ENCODE data around the gene TBC1D2.

Gene TBC1D2

GRCh38 chr9:98199388-98200033, 55.9 kb downstream of the TBC1D2 start:
- no peak for ATAC-seq
- Mint-ChIP-seq H3K4me3 (no peak overlapping the region), H3K27ac (no peak overlapping the region)

GRCh38 chr9:98195671-98196070, 59.8 kb downstream of the TBC1D2 start:
- Mint-ChIP-seq H3K4me1 (peaks cover 20% of the 10 kb centered on the region), H3K4me3 (no peak overlapping the region), H3K27me3 (no peaks in the 10 kb centered on the region), H3K27ac (no peak overlapping the region), H3K9me3 (no peaks in the 10 kb centered on the region)
- no peak for DNase-seq
- no peak for ATAC-seq

More at GRCh38 chr9:98199388-98200033, 55.9 kb downstream of the TBC1D2 start:
- H3K9me3 Mint-ChIP-seq, result no peaks in the 10 kb centered on the region
- peaks cover 16% of the 10 kb centered on the region for H3K4me1 Mint-ChIP-seq
- no peaks in the 10 kb centered on the region for H3K27me3 Mint-ChIP-seq
- no peak for DNase-seq

- Mint-ChIP-seq H3K27me3 (no peaks in the 10 kb centered on the region), H3K9me3 (no peaks in the 10 kb centered on the region), H3K4me3 (peak overlapping the region; percentile 83 to 87), H3K27ac (peak overlapping the region; percentile 54 to 69), H3K4me1 (peaks cover 41% of the 10 kb centered on the region)
- ATAC-seq (no peak), DNase-seq (no peak)
These were observed 62.0 kb downstream of the TBC1D2 start for GRCh38 chr9:98193336-98193944.

GRCh38 chr9:98192503-98193335, 62.7 kb downstream of the TBC1D2 start, which contains the start of gene CORO2A:
TSS of gene CORO2A (minus strand) at chr9:98192637. CDS start at chr9:98157660, 34,977 bp downstream.
- ATAC-seq (peak; percentile 80), DNase-seq (peak; percentile 74 to 78)
- Mint-ChIP-seq H3K27me3 (no peaks in the 10 kb centered on the region), H3K9me3 (no peaks in the 10 kb centered on the region), H3K4me3 (peak within 1 kb of the TSS; percentile 87 to 89), H3K4me1 (peaks cover 49% of the 10 kb centered on the region), H3K27ac (peak within 1 kb of the TSS; percentile 54 to 78)

GRCh38 chr9:98191671-98192502, 63.6 kb downstream of the TBC1D2 start:
- DNase-seq (peak; percentile 30 to 52), ATAC-seq (peak; percentile 54)
- H3K4me3 Mint-ChIP-seq, result peak overlapping the region; percentile 87 to 89
- H3K9me3 Mint-ChIP-seq, result no peaks in the 10 kb centered on the region
- no peaks in the 10 kb centered on the region for H3K27me3 Mint-ChIP-seq
- peaks cover 52% of the 10 kb centered on the region for H3K4me1 Mint-ChIP-seq
- peak overlapping the region in 1 of 2 donors; percentile 78 for H3K27ac Mint-ChIP-seq

- no peaks in the 10 kb centered on the region for H3K27me3 Mint-ChIP-seq
- H3K4me3 Mint-ChIP-seq, result peak overlapping the region; percentile 87 to 89
- H3K4me1 Mint-ChIP-seq, result peaks cover 58% of the 10 kb centered on the region
- peak overlapping the region in 1 of 2 donors; percentile 87 for H3K27ac Mint-ChIP-seq
- no peaks in the 10 kb centered on the region for H3K9me3 Mint-ChIP-seq
- DNase-seq, result no peak
- no peak for ATAC-seq
These were observed 64.3 kb downstream of the TBC1D2 start for GRCh38 chr9:98191181-98191608.

GRCh38 chr9:98190757-98191105, 64.7 kb downstream of the TBC1D2 start:
- H3K4me1 Mint-ChIP-seq, result peaks cover 63% of the 10 kb centered on the region
- no peak overlapping the region for H3K27ac Mint-ChIP-seq
- peak overlapping the region; percentile 87 to 89 for H3K4me3 Mint-ChIP-seq
- DNase-seq (no peak), ATAC-seq (no peak)
- no peaks in the 10 kb centered on the region for H3K9me3 Mint-ChIP-seq
- H3K27me3 Mint-ChIP-seq, result no peaks in the 10 kb centered on the region

- H3K27ac Mint-ChIP-seq, result peak overlapping the region in 1 of 2 donors; percentile 81
- no peaks in the 10 kb centered on the region for H3K9me3 Mint-ChIP-seq
- H3K4me1 Mint-ChIP-seq, result peaks cover 72% of the 10 kb centered on the region
- no peak overlapping the region for H3K4me3 Mint-ChIP-seq
- no peaks in the 10 kb centered on the region for H3K27me3 Mint-ChIP-seq
- no peak for ATAC-seq
- no peak for DNase-seq
These were observed 66.0 kb downstream of the TBC1D2 start for GRCh38 chr9:98189412-98189811.

GRCh38 chr9:98187926-98188325, 67.5 kb downstream of the TBC1D2 start:
- H3K9me3 Mint-ChIP-seq, result no peaks in the 10 kb centered on the region
- no peak for ATAC-seq
- H3K27ac Mint-ChIP-seq, result peak overlapping the region in 1 of 2 donors; percentile 44
- DNase-seq, result no peak
- H3K27me3 Mint-ChIP-seq, result no peaks in the 10 kb centered on the region
- no peak overlapping the region for H3K4me3 Mint-ChIP-seq
- H3K4me1 Mint-ChIP-seq, result peaks cover 64% of the 10 kb centered on the region

GRCh38 chr9:98186236-98186635, 69.2 kb downstream of the TBC1D2 start:
- H3K4me3 Mint-ChIP-seq, result no peak overlapping the region
- no peak overlapping the region for H3K27ac Mint-ChIP-seq
- H3K27me3 Mint-ChIP-seq, result no peaks in the 10 kb centered on the region
- no peaks in the 10 kb centered on the region for H3K9me3 Mint-ChIP-seq
- peaks cover 68% of the 10 kb centered on the region for H3K4me1 Mint-ChIP-seq
- no peak for ATAC-seq
- no peak for DNase-seq

GRCh38 chr9:98185611-98186171, 69.8 kb downstream of the TBC1D2 start:
- Mint-ChIP-seq H3K27me3 (no peaks in the 10 kb centered on the region), H3K4me3 (no peak overlapping the region), H3K27ac (no peak overlapping the region), H3K4me1 (peaks cover 68% of the 10 kb centered on the region), H3K9me3 (no peaks in the 10 kb centered on the region)
- DNase-seq (no peak), ATAC-seq (no peak)

GRCh38 chr9:98185021-98185567, 70.4 kb downstream of the TBC1D2 start:
- Mint-ChIP-seq H3K4me3 (no peak overlapping the region), H3K27ac (no peak overlapping the region), H3K9me3 (no peaks in the 10 kb centered on the region), H3K27me3 (no peaks in the 10 kb centered on the region), H3K4me1 (peaks cover 68% of the 10 kb centered on the region)
- DNase-seq, result no peak
- no peak for ATAC-seq

GRCh38 chr9:98184326-98184725, 71.1 kb downstream of the TBC1D2 start:
- H3K4me1 Mint-ChIP-seq, result peaks cover 68% of the 10 kb centered on the region
- H3K27ac Mint-ChIP-seq, result no peak overlapping the region
- no peak overlapping the region for H3K4me3 Mint-ChIP-seq
- no peak for DNase-seq
- ATAC-seq, result no peak
- H3K27me3 Mint-ChIP-seq, result no peaks in the 10 kb centered on the region
- no peaks in the 10 kb centered on the region for H3K9me3 Mint-ChIP-seq

GRCh38 chr9:98182889-98183599, 72.4 kb downstream of the TBC1D2 start:
- Mint-ChIP-seq H3K27me3 (no peaks in the 10 kb centered on the region), H3K4me1 (peaks cover 66% of the 10 kb centered on the region), H3K9me3 (no peaks in the 10 kb centered on the region), H3K4me3 (no peak overlapping the region), H3K27ac (no peak overlapping the region)
- ATAC-seq, result no peak
- DNase-seq, result no peak

Data from stimulated activated naive CD8-positive, alpha-beta T cell treated with anti-CD3 and anti-CD28 coated beads, Interleukin-15, amount 100 ng/mL, for 72 hours (primary cell).